Cardiac fibroblast (primary cell): ENCODE results near the gene ARHGEF28.

Source experiments
- DNase-seq, 2 donors: peaks; one replicate each; pipeline versions ENCODE4 v3.0.0 to v3.0.0-alpha.2; 2010; ENCODE audit warnings: low read depth in 2 of 2
- H3K4me3 ChIP-seq, 2 donors: replicated peaks in 1 of 2; 1 replicate in 1 of 2; 2 replicates in 1 of 2; pipeline ENCODE4 v1.5.1; 2011; ENCODE audit warnings: low read depth in 2 of 2, low read length in 2 of 2, mild to moderate bottlenecking in 2 of 2, moderate library complexity in 1 of 2
- TF ChIP-seq, protein P1 (sequence below): IDR thresholded peaks from one replicate; pipeline ENCODE4 v1.5.1; 2011; ENCODE audit warnings: low read depth, mild to moderate bottlenecking, low read length, inconsistent platforms

ARHGEF28 gene

DNA sequence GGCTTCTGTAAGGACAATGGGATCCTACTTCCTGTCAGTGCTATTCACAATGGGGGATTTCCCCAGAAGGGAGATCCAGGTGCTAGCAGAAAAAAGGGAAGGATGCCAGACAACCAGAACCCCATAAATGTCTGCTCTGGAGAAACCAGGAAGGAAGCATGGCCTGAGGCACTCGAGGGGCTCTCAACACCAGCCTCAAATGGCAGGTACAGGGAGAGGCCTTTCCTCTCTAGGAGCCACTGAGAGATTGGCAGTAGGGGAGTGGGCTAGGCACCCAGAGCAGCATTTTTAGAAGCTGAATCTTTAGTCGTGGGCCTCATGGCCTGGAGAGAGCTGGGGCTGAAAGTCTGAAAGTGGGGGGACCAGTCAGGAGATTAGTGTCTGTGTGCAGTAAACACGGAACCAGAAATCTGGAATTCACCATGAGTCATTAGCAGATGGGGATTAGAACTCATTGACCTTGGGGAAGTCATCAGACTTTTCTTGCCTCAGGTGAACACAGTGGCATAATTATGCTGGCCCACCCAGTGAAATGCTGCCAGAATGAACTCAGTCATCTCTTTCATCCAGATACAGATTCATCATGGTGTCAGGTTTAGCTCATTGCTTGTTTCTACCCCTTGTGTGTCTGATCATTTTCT is 28.3 kb downstream of the ARHGEF28 start:
- DNase-seq: peak in 1 of 2 donors; percentile 68
- H3K4me3 ChIP-seq: no peak overlapping the region
- TF ChIP-seq, protein P1, sequence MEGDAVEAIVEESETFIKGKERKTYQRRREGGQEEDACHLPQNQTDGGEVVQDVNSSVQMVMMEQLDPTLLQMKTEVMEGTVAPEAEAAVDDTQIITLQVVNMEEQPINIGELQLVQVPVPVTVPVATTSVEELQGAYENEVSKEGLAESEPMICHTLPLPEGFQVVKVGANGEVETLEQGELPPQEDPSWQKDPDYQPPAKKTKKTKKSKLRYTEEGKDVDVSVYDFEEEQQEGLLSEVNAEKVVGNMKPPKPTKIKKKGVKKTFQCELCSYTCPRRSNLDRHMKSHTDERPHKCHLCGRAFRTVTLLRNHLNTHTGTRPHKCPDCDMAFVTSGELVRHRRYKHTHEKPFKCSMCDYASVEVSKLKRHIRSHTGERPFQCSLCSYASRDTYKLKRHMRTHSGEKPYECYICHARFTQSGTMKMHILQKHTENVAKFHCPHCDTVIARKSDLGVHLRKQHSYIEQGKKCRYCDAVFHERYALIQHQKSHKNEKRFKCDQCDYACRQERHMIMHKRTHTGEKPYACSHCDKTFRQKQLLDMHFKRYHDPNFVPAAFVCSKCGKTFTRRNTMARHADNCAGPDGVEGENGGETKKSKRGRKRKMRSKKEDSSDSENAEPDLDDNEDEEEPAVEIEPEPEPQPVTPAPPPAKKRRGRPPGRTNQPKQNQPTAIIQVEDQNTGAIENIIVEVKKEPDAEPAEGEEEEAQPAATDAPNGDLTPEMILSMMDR: no peak

DNA sequence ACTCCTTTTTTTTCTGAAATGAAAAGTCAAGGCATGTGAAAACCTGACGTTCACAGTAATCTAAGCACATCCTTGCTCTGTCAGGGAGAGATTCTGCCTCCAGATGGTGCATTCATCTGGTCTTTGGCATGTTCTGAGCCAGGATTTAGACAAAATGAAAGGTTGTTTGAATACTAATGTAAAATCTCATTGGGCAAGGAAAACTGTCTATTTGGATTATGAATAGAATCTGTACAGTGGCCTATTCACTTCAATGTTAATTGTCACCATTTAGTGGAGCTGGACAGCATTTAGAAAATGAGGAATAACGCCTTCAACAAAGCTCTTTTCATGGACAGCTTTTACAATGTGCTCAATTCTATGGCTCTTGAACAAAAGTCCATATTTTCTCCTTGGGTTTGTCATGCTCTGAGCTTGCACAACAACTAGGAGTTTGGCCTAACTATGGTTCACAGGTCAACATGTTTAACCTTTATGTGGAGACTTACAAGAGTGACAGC is 28.9 kb downstream of the ARHGEF28 start:
- TF ChIP-seq, protein P1: no peak

DNA sequence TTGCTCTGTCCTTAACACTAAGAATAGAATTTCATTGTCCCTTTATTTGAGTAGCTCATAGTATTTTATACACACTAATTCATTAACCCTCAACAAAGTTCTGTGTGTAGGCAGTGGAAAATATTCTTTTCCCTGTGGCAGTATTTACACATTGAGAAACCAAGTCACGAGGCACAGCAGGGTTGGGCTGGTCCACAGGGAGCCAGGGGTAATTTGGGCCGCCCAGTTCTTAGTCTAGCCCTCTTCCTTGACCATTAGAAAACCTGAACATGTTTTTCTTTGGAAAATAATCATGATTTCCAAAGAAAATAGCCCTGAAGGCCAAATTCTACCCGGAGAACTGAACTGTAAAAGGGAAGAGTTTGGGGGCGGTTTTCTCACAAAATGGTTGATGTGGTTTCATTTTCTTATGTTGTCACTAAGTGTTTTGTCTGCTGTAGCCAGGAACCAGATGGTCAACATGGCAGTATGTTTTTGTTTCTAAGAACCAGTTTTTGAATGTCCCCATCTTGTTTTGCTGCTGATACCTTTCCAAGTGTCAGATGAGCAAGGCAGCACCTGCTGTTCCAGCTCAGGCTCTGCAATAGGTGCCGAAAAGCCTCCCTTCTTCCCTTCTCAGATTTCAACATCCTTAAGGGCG is 29.6 kb downstream of the ARHGEF28 start:
- no peak for DNase-seq
- H3K4me3 ChIP-seq: no peak overlapping the region
- TF ChIP-seq, protein P1: no peak

More for the DNA sequence above, 28.9 kb downstream of the ARHGEF28 start:
- peak in 1 of 2 donors; percentile 28 for DNase-seq
- H3K4me3 ChIP-seq: no peak overlapping the region

DNA sequence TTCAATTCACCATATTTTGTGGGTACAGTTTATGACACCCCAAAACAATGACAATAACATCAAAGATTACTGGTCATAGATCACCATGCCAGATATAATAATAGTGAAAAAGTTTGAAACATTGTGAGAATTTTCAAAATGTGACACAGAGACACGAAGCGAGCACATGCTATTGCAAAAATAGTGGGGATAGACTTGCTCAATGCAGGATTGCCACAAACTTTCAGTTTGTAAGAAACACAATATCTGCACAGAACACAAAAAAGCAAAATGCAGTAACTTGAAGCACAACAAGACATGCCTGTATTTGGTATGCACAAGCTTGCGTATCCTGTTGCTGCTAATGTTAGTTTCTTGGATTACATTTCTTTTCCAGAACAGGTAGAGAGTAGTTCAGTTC is 35.8 kb downstream of the ARHGEF28 start:
- DNase-seq: no peak
- H3K4me3 ChIP-seq: no peak overlapping the region
- TF ChIP-seq, protein P1: no peak

DNA sequence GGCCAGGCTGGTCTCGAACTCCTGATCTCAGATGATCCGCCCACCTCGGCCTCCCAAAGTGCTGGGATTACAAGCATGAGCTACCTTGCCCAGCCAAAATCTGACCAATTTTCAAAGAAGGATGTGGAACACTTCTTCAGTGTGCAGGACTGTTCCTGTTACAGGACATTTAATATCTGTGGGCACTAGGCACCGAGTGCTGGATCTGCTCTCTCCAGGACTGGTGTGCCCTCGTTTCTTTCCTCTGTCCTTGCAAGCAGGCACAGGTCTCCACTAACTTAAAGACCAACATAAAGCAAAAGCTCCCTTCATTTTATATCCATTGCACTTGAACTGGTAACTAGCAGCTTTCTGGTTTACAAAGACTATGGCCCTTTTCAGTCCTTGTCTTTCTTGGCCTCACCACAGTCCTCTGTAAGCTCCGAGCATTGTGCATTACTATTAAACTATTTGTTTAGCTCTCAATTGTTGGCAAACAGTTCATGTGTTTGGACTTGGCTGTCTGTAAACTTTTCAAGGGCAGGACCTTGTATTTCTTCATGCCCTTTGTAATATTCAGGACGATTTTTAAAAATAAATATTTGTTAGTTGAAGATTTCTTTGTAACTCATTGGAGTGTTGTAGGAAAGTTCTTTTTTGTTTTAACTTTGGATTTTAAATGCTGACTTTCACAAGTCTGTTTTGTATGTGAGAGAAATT is 37.3 kb downstream of the ARHGEF28 start:
- no peak overlapping the region for H3K4me3 ChIP-seq
- TF ChIP-seq, protein P1: no peak
- DNase-seq: no peak

DNA sequence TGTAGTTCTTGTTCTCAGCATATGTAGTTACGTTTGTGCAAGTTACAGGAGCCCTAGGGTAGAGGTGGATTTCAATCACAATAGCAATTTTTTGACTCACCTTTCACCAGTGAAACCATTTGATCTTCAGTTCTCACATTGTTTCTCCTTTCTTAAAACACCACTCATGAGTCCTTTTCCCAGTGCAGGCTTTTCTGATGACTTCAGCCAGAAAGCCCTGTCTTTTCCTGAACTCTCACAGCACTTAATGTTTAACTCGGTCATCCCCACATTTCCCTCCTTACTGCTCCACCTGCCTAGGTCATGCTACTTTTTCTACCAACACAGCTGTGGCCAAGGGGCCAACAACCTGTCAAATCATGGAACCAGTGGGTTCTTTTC is 37.9 kb downstream of the ARHGEF28 start:
- DNase-seq: no peak
- no peak overlapping the region for H3K4me3 ChIP-seq
- TF ChIP-seq, protein P1: no peak
